ENCODE data around the gene MBD6. TPM values are rescaled to one million over a fixed set of nuclear protein-coding genes. Genes with fewer than 3 reads are reported as not detected.

Gene MBD6
- total RNA-seq, 1 experiment from 2014 or later, result 66.8 TPM

DNA sequence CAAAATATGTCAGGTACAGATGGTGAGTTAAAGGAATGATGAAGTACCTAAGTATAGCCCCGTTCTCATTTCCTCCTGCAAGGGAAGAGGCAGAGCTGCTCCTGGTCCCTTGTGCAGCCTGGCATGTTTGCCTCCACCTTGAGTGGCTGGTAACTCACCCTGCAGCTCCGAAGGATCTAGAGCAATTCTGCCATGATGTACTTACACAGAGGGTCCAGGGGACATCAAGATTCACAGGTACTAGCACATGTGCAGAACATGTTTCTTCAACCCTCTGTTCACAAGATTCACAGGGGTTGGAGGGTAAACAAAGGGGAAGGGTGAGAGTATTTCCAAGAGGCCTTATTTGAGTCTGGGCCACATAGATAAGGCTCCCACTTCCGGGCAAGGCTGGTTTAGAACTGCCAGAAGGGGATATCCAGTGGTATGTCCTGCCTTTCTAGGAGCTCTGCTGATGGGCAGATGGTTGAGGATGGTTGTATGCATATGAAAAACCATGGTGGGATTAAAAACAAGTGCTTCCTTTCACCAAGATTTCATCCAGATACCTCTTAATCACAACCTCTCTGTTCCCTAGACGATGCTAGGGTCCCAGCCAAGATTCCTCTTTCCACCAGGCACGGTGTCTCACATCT lies 16.6 kb downstream of the MBD6 start:
- H3K4me3 Mint-ChIP-seq, result no peak overlapping the region
- no peak for DNase-seq
- peaks cover 5 to 55% (median 48%) of the 10 kb centered on the region in 3 experiments for H3K36me3 Mint-ChIP-seq (ENCODE audit: insufficient read depth in 1 of 3, low read depth in 3 of 3)

More for the DNA sequence above, 16.6 kb downstream of the MBD6 start:
- Histone ChIP-seq H3K18ac (ENCODE audit: insufficient read length, low read depth, low read length) (no peak overlapping the region), H2BK12ac (ENCODE audit: insufficient read length, low read depth, low read length) (no peak overlapping the region), H4K20me1 (ENCODE audit: control insufficient read depth, insufficient read depth, insufficient read length) (no peaks in the 10 kb centered on the region), H3K23ac (ENCODE audit: insufficient read length, low read depth, low read length) (no peak overlapping the region), H3K79me2 (ENCODE audit: insufficient read depth, low read length) (no peaks in the 10 kb centered on the region), H3K4ac (ENCODE audit: low read depth, low read length) (no peak overlapping the region), H3K27ac (ENCODE audit: insufficient read length, low read depth, low read length) (no peak overlapping the region), H2BK5ac (ENCODE audit: insufficient read length, low read length) (no peak overlapping the region), H3T11ph (ENCODE audit: low read length) (no peak overlapping the region), H3K4me1 (ENCODE audit: insufficient read depth, low read length) (no peaks in the 10 kb centered on the region; the same call in 1 of the 2 replicates), H4K5ac (ENCODE audit: insufficient read length, low read depth, low read length) (no peak overlapping the region), H3K23me2 (ENCODE audit: insufficient read length, low read depth, low read length, poor library complexity, severe bottlenecking) (no peaks in the 10 kb centered on the region), H2AK5ac (ENCODE audit: insufficient read length, low read length) (no peak overlapping the region), H2BK15ac (ENCODE audit: low read depth, low read length) (no peak overlapping the region), H3K56ac (ENCODE audit: insufficient read length, low read depth, low read length) (no peak overlapping the region), H4K8ac (replicated peaks; ENCODE audit: insufficient read length, low read depth, low read length) (no peak overlapping the region), H2AFZ (ENCODE audit: low read length) (no peak overlapping the region), H3K27me3 (ENCODE audit: insufficient read depth, low read length) (no peaks in the 10 kb centered on the region), H3K9ac (ENCODE audit: extremely low read depth, insufficient read length, low read length) (no peak overlapping the region), H3K9me3 (ENCODE audit: control insufficient read depth, low read depth, low read length) (no peaks in the 10 kb centered on the region), H4K91ac (ENCODE audit: insufficient read length, low read depth, low read length) (no peak overlapping the region), H2BK120ac (ENCODE audit: low read depth, low read length, poor library complexity, severe bottlenecking) (no peak overlapping the region), H3K79me1 (ENCODE audit: insufficient read depth, low read depth, low read length, poor library complexity, severe bottlenecking) (no peaks in the 10 kb centered on the region), H2BK20ac (ENCODE audit: low read depth, low read length, poor library complexity, severe bottlenecking) (no peak overlapping the region), H3K4me2 (ENCODE audit: insufficient read depth, insufficient read length, low read length) (no peak overlapping the region), H3K14ac (ENCODE audit: insufficient read depth, low read length) (no peak overlapping the region)
- no CpG with 5 or more reads among the region's 5 CpGs for WGBS (ENCODE audit: extremely low coverage, insufficient read length, low lambda C conversion rate)
- Mint-ChIP-seq H3K27ac (no peak overlapping the region), H3K9me3 (no peaks in the 10 kb centered on the region), H3K4me1 (peaks cover 13 to 17% of the 10 kb centered on the region in 2 experiments), H3K27me3 (ENCODE audit: low read depth) (no peaks in the 10 kb centered on the region)
- TF ChIP-seq CTCF (conservative IDR thresholded peaks at IDR 0.05), result no peak

Data from H9 (cell line).